SIG-M5 treated with dmso at 0.1 percent for 504 hours (cell line): Measurements from ENCODE around the gene ACTR2.
"Not testable (repeated sequence)": the region's sequence is repeated elsewhere in the genome, so short reads cannot be mapped to it uniquely, and the experiment has no call there.

Experiments used
- DNase-seq: peaks from one replicate; lab custom pipeline; 2025; ENCODE audit not compliant: unreplicated experiment; lab: John Stamatoyannopoulos, UW

ACTR2 gene

GRCh38 chr2:65228263-65228750, 676 bp downstream of the ACTR2 start:
- DNase-seq: peak; percentile 91

GRCh38 chr2:65231121-65231520, 3.5 kb downstream of the ACTR2 start:
- peak; percentile 30 for DNase-seq

GRCh38 chr2:65231892-65232477, 4.4 kb downstream of the ACTR2 start:
- DNase-seq: peak; percentile 79

GRCh38 chr2:65232636-65233035, 5.0 kb downstream of the ACTR2 start:
- DNase-seq: peak; percentile 85

GRCh38 chr2:65240657-65241056, 13.0 kb downstream of the ACTR2 start:
- no peak for DNase-seq

GRCh38 chr2:65244452-65244851, 16.8 kb downstream of the ACTR2 start:
- not testable (repeated sequence) for DNase-seq

- no peak for DNase-seq
Observed at GRCh38 chr2:65252640-65253039, 25.0 kb downstream of the ACTR2 start.

- DNase-seq: no peak
Observed at GRCh38 chr2:65255356-65255755, 27.7 kb downstream of the ACTR2 start.

- no peak for DNase-seq
Observed at GRCh38 chr2:65256054-65256453, 28.4 kb downstream of the ACTR2 start.

- DNase-seq: not testable (repeated sequence)
Observed at GRCh38 chr2:65257866-65258265, 30.2 kb downstream of the ACTR2 start.

- DNase-seq: no peak
Observed at GRCh38 chr2:65261676-65262075, 34.0 kb downstream of the ACTR2 start.

- no peak for DNase-seq
Observed at GRCh38 chr2:65263262-65263661, 35.6 kb downstream of the ACTR2 start.

- no peak for DNase-seq
Observed at GRCh38 chr2:65263986-65264385, 36.4 kb downstream of the ACTR2 start.

GRCh38 chr2:65264821-65265670, 37.4 kb downstream of the ACTR2 start:
- DNase-seq: peak; percentile 63

- no peak for DNase-seq
Observed at GRCh38 chr2:65265671-65266045, 38.0 kb downstream of the ACTR2 start.

- no peak for DNase-seq
Observed at GRCh38 chr2:65267008-65267407, 39.4 kb downstream of the ACTR2 start.

GRCh38 chr2:65268957-65269356, 41.3 kb downstream of the ACTR2 start:
- DNase-seq: no peak

- no peak for DNase-seq
Observed at GRCh38 chr2:65273344-65273743, 45.7 kb downstream of the ACTR2 start.

GRCh38 chr2:65275141-65275915, 47.7 kb downstream of the ACTR2 start:
- DNase-seq: no peak

GRCh38 chr2:65276609-65277008, 49.0 kb downstream of the ACTR2 start:
- no peak for DNase-seq

- no peak for DNase-seq
Observed at GRCh38 chr2:65277118-65277517, 49.5 kb downstream of the ACTR2 start.
